ENCODE results near the gene PWWP2B. TPM values are rescaled to one million over a fixed set of nuclear protein-coding genes. Genes with fewer than 3 reads are reported as not detected.

PWWP2B gene
- 7.0 and 18.0 TPM in 2 replicates for total RNA-seq

GRCh38 chr10:132397036-132397541, at the start of gene PWWP2B:
TSS of gene PWWP2B (plus strand) at chr10:132397200. CDS start at chr10:132397227, 27 bp downstream.

Other genes with a start within 250 kb of the PWWP2B start
- 0.98 and 5.3 TPM in 2 replicates for gene DPYSL4, start 210.3 kb upstream of the PWWP2B start, total RNA-seq
- 13.0 and 13.1 TPM in 2 replicates for gene STK32C, start 89.2 kb upstream of the PWWP2B start, total RNA-seq
- gene LRRC27, start 65.0 kb upstream of the PWWP2B start, total RNA-seq, result 5.1 and 7.1 TPM in 2 replicates
- 44.4 and 48.1 TPM in 2 replicates for gene INPP5A, start 140.6 kb downstream of the PWWP2B start, total RNA-seq

All from mesangial cell (primary cell).